ENCODE results near the gene CTNND2. TPM values are rescaled to one million over a fixed set of nuclear protein-coding genes. Genes with fewer than 3 reads are reported as not detected.

Gene CTNND2
- total RNA-seq, 2 donors from 2014 or later = not detected

- H3K36me3 ChIP-seq = no peaks in the 10 kb centered on the region
- DNase-seq (ENCODE audit: low spot score) = no peak
- TF ChIP-seq CTCF (IDR thresholded peaks at IDR 0.05) = no peak
- H3K4me3 ChIP-seq = no peak overlapping the region
- H3K27me3 ChIP-seq (replicated peaks; ENCODE audit: insufficient read depth) = no peaks in the 10 kb centered on the region
- no peaks in the 10 kb centered on the region for H3K4me1 ChIP-seq (ENCODE audit: control insufficient read depth in 1 of 2, low read depth in 2 of 2)
- H3K27ac ChIP-seq = no peak overlapping the region
- H3K9me3 ChIP-seq = no peaks in the 10 kb centered on the region
- ATAC-seq (ENCODE audit: insufficient number of reproducible peaks, low FRiP score, low read depth) = no peak
Observed at GRCh38 chr5:11150976-11151375, 753.3 kb downstream of the CTNND2 start.

GRCh38 chr5:11148810-11149539, 755.3 kb downstream of the CTNND2 start:
- no peak for TF ChIP-seq CTCF (IDR thresholded peaks at IDR 0.05)
- H3K27ac ChIP-seq = no peak overlapping the region
- H3K27me3 ChIP-seq (replicated peaks; ENCODE audit: insufficient read depth) = no peaks in the 10 kb centered on the region
- no peaks in the 10 kb centered on the region for H3K9me3 ChIP-seq
- no peak for DNase-seq (ENCODE audit: low spot score)
- H3K4me1 ChIP-seq (ENCODE audit: control insufficient read depth in 1 of 2, low read depth in 2 of 2) = no peaks in the 10 kb centered on the region
- ATAC-seq (ENCODE audit: insufficient number of reproducible peaks, low FRiP score, low read depth) = no peak
- H3K4me3 ChIP-seq = no peak overlapping the region
- no peaks in the 10 kb centered on the region for H3K36me3 ChIP-seq

- no peak for TF ChIP-seq CTCF (IDR thresholded peaks at IDR 0.05)
- no peak overlapping the region for H3K4me3 ChIP-seq
- H3K4me1 ChIP-seq (ENCODE audit: control insufficient read depth in 1 of 2, low read depth in 2 of 2) = no peaks in the 10 kb centered on the region
- ATAC-seq (ENCODE audit: insufficient number of reproducible peaks, low FRiP score, low read depth) = no peak
- no peaks in the 10 kb centered on the region for H3K36me3 ChIP-seq
- H3K9me3 ChIP-seq = no peaks in the 10 kb centered on the region
- H3K27me3 ChIP-seq (replicated peaks; ENCODE audit: insufficient read depth) = no peaks in the 10 kb centered on the region
- no peak for DNase-seq (ENCODE audit: low spot score)
- H3K27ac ChIP-seq = no peak overlapping the region
Observed at GRCh38 chr5:11146171-11146570, 758.1 kb downstream of the CTNND2 start.

- TF ChIP-seq CTCF (IDR thresholded peaks at IDR 0.05) = no peak
- Histone ChIP-seq H3K27ac (no peak overlapping the region), H3K4me1 (ENCODE audit: control insufficient read depth in 1 of 2, low read depth in 2 of 2) (no peaks in the 10 kb centered on the region), H3K36me3 (no peaks in the 10 kb centered on the region), H3K4me3 (no peak overlapping the region), H3K27me3 (replicated peaks; ENCODE audit: insufficient read depth) (no peaks in the 10 kb centered on the region), H3K9me3 (no peaks in the 10 kb centered on the region)
- ATAC-seq (ENCODE audit: insufficient number of reproducible peaks, low FRiP score, low read depth) (no peak), DNase-seq (ENCODE audit: low spot score) (no peak)
Observed at GRCh38 chr5:11143456-11144267, 760.6 kb downstream of the CTNND2 start.

GRCh38 chr5:11139217-11139865, 764.9 kb downstream of the CTNND2 start:
- no peaks in the 10 kb centered on the region for H3K9me3 ChIP-seq
- H3K36me3 ChIP-seq = no peaks in the 10 kb centered on the region
- no peaks in the 10 kb centered on the region for H3K4me1 ChIP-seq (ENCODE audit: control insufficient read depth in 1 of 2, low read depth in 2 of 2)
- no peaks in the 10 kb centered on the region for H3K27me3 ChIP-seq (replicated peaks; ENCODE audit: insufficient read depth)
- H3K27ac ChIP-seq = no peak overlapping the region
- no peak for TF ChIP-seq CTCF (IDR thresholded peaks at IDR 0.05)
- no peak overlapping the region for H3K4me3 ChIP-seq
- DNase-seq (ENCODE audit: low spot score) (no peak), ATAC-seq (ENCODE audit: insufficient number of reproducible peaks, low FRiP score, low read depth) (no peak)

All from thoracic aorta (tissue), 2 donors.